Omental fat pad (tissue), 4 donors: Measurements from ENCODE around the gene GASK1A. TPM values are rescaled to one million over a fixed set of nuclear protein-coding genes. Genes with fewer than 3 reads are reported as not detected.
"Not testable (repeated sequence)": the region's sequence is repeated elsewhere in the genome, so short reads cannot be mapped to it uniquely, and the experiment has no call there.

Source experiments
- ATAC-seq: fragments of 150-250 bp; one replicate; pipeline ENCODE4 v1.9.1; 2016; ENCODE audit warnings: mild to moderate bottlenecking, moderate library complexity; ENCODE audit not compliant: low FRiP score
- DNase-seq: peaks from one replicate; pipeline ENCODE4 v3.0.0-alpha.2; 2019; ENCODE audit warnings: low spot score
- CTCF ChIP-seq, 3 donors: fragments of 450-650 bp; IDR thresholded peaks; one replicate each; pipeline ENCODE4 v1.5.1; 2016 to 2017; ENCODE audit warnings: antibody characterized with exemption in 3 of 3, mild to moderate bottlenecking in 3 of 3, moderate library complexity in 2 of 3
- total RNA-seq, 4 donors: library from RNA; depleted of rRNA; stranded (reverse); fragments of >200 nt; gene quantifications; one replicate each; pipeline ENCODE4 v1.1.0, GENCODE V29; 2016

The GASK1A gene
- total RNA-seq, 4 donors from 2014 or later: 4.9 to 39.9 (median 14.8) TPM

GRCh38 chr3:43043071-43043766 lies 64.1 kb downstream of the GASK1A start:
- TF ChIP-seq CTCF (IDR thresholded peaks at IDR 0.05): no peak
- DNase-seq (no peak), ATAC-seq (no peak)

DNA sequence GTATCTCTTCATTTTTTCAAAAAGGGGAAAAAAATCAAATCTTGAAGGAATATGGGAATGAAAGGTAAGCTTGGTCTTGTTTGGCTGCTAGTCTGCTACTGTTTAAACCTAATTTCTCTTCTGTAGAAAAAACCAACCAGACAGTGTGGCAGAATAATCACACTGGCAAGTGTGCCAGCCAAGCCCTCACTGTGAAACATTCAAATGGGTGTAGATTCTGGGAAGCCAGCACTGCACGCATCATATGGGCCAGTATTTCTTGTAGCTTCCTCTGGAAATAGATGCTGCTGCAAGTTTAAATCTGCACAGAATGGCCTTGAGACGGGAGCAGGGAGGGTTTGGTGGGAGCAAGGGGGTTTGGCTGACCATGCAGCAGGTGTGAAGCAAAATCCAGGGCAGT lies 64.7 kb downstream of the GASK1A start:
- no peak for ATAC-seq
- no peak for TF ChIP-seq CTCF (IDR thresholded peaks at IDR 0.05)
- no peak for DNase-seq

DNA sequence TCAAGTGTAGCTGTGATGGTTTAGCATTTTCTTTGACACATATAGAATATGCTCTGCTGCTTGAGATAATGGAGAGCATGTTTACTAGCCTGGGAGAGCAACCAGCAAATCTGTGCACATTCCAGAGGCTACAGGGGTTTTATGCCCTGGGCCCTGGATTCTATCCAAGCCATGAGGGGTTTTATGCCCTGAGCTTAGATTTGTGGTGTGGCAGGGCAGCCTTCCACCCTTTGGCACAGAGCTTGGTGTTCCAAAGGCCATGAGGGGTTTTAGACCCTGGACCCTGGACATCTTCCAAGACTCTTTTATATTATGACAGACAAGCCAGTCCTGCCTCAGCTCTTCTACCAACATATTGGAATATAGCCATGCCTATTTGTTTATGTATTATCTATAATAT lies 66.0 kb downstream of the GASK1A start:
- not testable (repeated sequence) for ATAC-seq, DNase-seq

DNA sequence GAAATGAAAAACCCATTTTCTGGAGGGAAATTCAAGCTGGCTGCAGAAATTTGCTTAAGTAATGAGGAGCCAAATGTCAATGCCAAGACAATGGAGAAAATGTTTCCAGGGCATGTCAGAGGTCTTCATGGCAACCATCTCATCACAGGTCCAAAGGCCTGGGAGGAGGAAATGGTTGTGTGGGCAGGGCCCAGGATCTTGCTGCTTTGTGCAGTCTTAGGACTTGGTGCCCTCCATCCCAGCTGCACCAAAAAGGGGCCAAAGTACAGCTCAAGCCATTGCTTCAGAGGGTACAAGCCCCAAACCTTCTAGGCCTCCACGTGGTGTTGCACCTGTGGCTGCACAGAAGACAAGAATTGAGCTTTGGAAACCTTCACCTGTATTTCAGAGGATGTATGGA lies 67.5 kb downstream of the GASK1A start:
- no peak for DNase-seq
- ATAC-seq: no peak
- no peak for TF ChIP-seq CTCF (IDR thresholded peaks at IDR 0.05)

GRCh38 chr3:43048470-43048869 lies 69.4 kb downstream of the GASK1A start:
- no peak for TF ChIP-seq CTCF (IDR thresholded peaks at IDR 0.05)
- no peak for DNase-seq
- no peak for ATAC-seq

- TF ChIP-seq CTCF (IDR thresholded peaks at IDR 0.05): no peak
- DNase-seq: no peak
- no peak for ATAC-seq
Observed at GRCh38 chr3:43053291-43053690, 74.2 kb downstream of the GASK1A start.

DNA sequence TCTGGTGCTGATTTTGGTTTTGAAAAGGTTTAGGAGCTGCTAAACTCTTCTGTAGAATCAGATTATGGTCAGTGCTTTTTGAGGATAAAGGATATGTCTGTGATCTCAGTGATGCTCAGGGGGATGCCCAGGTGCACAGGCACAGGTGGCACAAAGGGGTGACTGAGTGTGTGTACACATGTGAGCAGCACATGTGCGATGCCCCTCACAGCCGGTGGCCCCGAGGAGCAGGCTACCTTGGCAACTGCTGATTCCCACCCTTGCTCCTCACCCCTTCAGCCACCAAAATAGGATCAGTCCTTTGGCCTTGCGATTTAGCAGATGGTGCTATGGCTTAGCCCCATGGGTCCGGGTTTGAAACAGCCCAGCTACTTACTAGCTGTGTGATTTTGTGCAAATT lies 75.6 kb downstream of the GASK1A start:
- DNase-seq (no peak), ATAC-seq (no peak)
- TF ChIP-seq CTCF (IDR thresholded peaks at IDR 0.05): no peak
